Measurements from ENCODE around the gene AP2A2.

GRCh38 chr11:1028291-1028540 lies 102.5 kb downstream of the AP2A2 start:
- TF ChIP-seq CTCF (conservative IDR thresholded peaks at IDR 0.05; ENCODE audit: low read depth, low read length): no peak
- TF ChIP-seq BHLHE40 (IDR thresholded peaks at IDR 0.05; ENCODE audit: low read depth, low read length): no peak
- no peak for TF ChIP-seq SMC3 (IDR thresholded peaks at IDR 0.05; ENCODE audit: low read depth, low read length)
- no peak for TF ChIP-seq FOS (IDR thresholded peaks at IDR 0.05; ENCODE audit: low read depth, low read length)
- TF ChIP-seq POLR2A (IDR thresholded peaks at IDR 0.05; ENCODE audit: low read depth, low read length): no peak
- TF ChIP-seq USF2 (IDR thresholded peaks at IDR 0.05; ENCODE audit: low read depth, low read length): no peak
- no peak for TF ChIP-seq CEBPB (IDR thresholded peaks at IDR 0.05; ENCODE audit: low read depth, low read length)

Measured in IMR-90 (cell line).